Natural killer cell treated with Interleukin-12 subunit alpha and Interleukin-12 subunit beta and Interleukin-15 and Interleukin-18, amount 100 ng/mL, for 72 hours (primary cell): Measurements from ENCODE around the gene JAKMIP1. TPM values are rescaled to one million over a fixed set of nuclear protein-coding genes. Genes with fewer than 3 reads are reported as not detected.
"Not testable (repeated sequence)": the region's sequence is repeated elsewhere in the genome, so short reads cannot be mapped to it uniquely, and the experiment has no call there.

Experiments
- ATAC-seq, 2 donors: fragments of 150-1000 bp; cut with Tn5 transposase in 1 of 2; sonication (Bioruptor Pico), chemical (Tn5 transposase) in 1 of 2; 2 replicates each; pipeline ENCODE4 v1.10.0; 2021
- DNase-seq: peaks from one replicate; pipeline ENCODE4 v3.0.0; 2022; ENCODE audit warnings: low spot score
- H3K27ac Mint-ChIP-seq, 2 donors: 1 replicate in 1 of 2; 2 replicates in 1 of 2; pipeline ENCODE4 v1.8.0; 2022; ENCODE audit warnings: mixed read lengths in 2 of 2, mild to moderate bottlenecking in 1 of 2, moderate library complexity in 1 of 2
- H3K27me3 Mint-ChIP-seq, 2 donors: 1 replicate in 1 of 2; 2 replicates in 1 of 2; pipeline ENCODE4 v1.8.0; 2022; ENCODE audit warnings: mixed read lengths in 2 of 2
- H3K36me3 Mint-ChIP-seq: one replicate; pipeline ENCODE4 v1.8.0; 2022; ENCODE audit warnings: mixed read lengths
- H3K4me1 Mint-ChIP-seq, 2 donors: 1 replicate in 1 of 2; 2 replicates in 1 of 2; pipeline ENCODE4 v1.8.0; 2022; ENCODE audit warnings: low read depth in 2 of 2, mixed read lengths in 2 of 2, mild to moderate bottlenecking in 1 of 2
- H3K4me3 Mint-ChIP-seq: one replicate; pipeline ENCODE4 v1.8.0; 2022; ENCODE audit warnings: mixed read lengths
- H3K9me3 Mint-ChIP-seq: 2 replicates; pipeline ENCODE4 v1.8.0; 2022; ENCODE audit warnings: mixed read lengths
- total RNA-seq, 2 donors: library from RNA; stranded (reverse); gene quantifications; one replicate each; pipeline ENCODE4 v1.2.3, GENCODE V29; 2022

Gene JAKMIP1
- total RNA-seq, 2 donors from 2014 or later: 16.3 to 66.7 TPM

DNA sequence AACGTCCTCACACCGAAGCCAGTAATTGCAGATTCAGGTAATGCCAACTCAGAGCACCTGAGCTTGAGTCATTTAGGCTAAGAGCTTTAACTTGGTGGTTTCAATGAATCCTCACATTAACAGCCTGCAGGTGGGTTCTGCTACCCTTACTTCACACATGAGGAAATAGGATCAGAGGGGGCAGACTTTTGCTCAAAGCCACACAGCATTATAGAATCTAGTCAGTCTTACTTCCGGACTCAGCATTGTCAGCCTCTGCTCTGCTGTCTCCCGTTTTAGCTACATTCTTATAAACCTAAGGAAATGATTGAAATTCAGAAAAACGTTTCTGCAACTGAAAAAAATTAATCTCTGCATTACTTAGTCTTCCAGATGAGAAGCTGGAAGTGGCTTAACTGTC lies 188.1 kb downstream of the JAKMIP1 start:
- no peak overlapping the region for H3K27ac Mint-ChIP-seq
- peaks cover 0 to 4% of the 10 kb centered on the region in 2 donors for H3K4me1 Mint-ChIP-seq
- DNase-seq: no peak

DNA sequence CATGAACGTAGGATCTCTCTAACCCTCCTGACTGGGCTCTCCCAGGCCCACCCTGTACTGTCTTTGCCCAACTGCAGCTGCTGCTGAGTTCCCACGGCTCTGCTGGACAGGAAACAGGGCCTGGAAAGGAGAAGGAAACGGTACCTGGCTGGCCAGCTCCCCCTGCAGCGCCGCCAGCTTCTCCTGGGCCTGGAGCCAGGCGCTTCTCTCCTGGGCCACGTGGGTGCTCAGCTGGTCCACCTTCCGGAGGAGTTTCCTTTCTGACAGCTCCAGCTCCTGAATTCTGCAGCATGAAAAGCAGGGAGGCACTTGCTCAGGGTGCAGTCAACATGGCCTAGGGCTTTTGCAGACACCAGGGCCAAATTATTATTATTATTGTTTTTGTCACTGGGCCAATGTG lies 188.7 kb downstream of the JAKMIP1 start:
- no peak overlapping the region for H3K27ac Mint-ChIP-seq
- no peak for DNase-seq
- H3K27me3 Mint-ChIP-seq: peaks cover 18 to 28% of the 10 kb centered on the region in 2 donors
- no peak overlapping the region for H3K4me3 Mint-ChIP-seq
- H3K4me1 Mint-ChIP-seq: peaks cover 0 to 4% of the 10 kb centered on the region in 2 donors
- H3K36me3 Mint-ChIP-seq: no peaks in the 10 kb centered on the region
- no peaks in the 10 kb centered on the region for H3K9me3 Mint-ChIP-seq
- ATAC-seq: no peak

More for the DNA sequence above, 188.1 kb downstream of the JAKMIP1 start:
- H3K4me3 Mint-ChIP-seq: no peak overlapping the region
- no peak for ATAC-seq
- peaks cover 13 to 25% of the 10 kb centered on the region in 2 donors for H3K27me3 Mint-ChIP-seq
- no peaks in the 10 kb centered on the region for H3K9me3 Mint-ChIP-seq
- H3K36me3 Mint-ChIP-seq: no peaks in the 10 kb centered on the region

- Mint-ChIP-seq H3K27me3 (peaks cover 19 to 30% of the 10 kb centered on the region in 2 donors), H3K36me3 (no peaks in the 10 kb centered on the region), H3K4me3 (no peak overlapping the region), H3K9me3 (no peaks in the 10 kb centered on the region), H3K27ac (no peak overlapping the region), H3K4me1 (peaks cover 0 to 4% of the 10 kb centered on the region in 2 donors)
- peak; percentile 54 for DNase-seq
- ATAC-seq: no peak
Measured at GRCh38 chr4:6011271-6011671, 189.1 kb downstream of the JAKMIP1 start.

GRCh38 chr4:6010789-6011188 lies 189.6 kb downstream of the JAKMIP1 start:
- peaks cover 0 to 4% of the 10 kb centered on the region in 2 donors for H3K4me1 Mint-ChIP-seq
- no peaks in the 10 kb centered on the region for H3K9me3 Mint-ChIP-seq

GRCh38 chr4:6009452-6009851 lies 190.9 kb downstream of the JAKMIP1 start:
- Mint-ChIP-seq H3K4me1 (peaks cover 0 to 4% of the 10 kb centered on the region in 2 donors), H3K4me3 (no peak overlapping the region), H3K36me3 (no peaks in the 10 kb centered on the region), H3K27me3 (peaks cover 19 to 30% of the 10 kb centered on the region in 2 donors), H3K9me3 (no peaks in the 10 kb centered on the region), H3K27ac (no peak overlapping the region)
- ATAC-seq (no peak), DNase-seq (no peak)

More at GRCh38 chr4:6010789-6011188, 189.6 kb downstream of the JAKMIP1 start:
- H3K27me3 Mint-ChIP-seq: peaks cover 19 to 30% of the 10 kb centered on the region in 2 donors
- DNase-seq: peak; percentile 1
- no peaks in the 10 kb centered on the region for H3K36me3 Mint-ChIP-seq
- no peak for ATAC-seq
- H3K4me3 Mint-ChIP-seq: no peak overlapping the region
- H3K27ac Mint-ChIP-seq: no peak overlapping the region

DNA sequence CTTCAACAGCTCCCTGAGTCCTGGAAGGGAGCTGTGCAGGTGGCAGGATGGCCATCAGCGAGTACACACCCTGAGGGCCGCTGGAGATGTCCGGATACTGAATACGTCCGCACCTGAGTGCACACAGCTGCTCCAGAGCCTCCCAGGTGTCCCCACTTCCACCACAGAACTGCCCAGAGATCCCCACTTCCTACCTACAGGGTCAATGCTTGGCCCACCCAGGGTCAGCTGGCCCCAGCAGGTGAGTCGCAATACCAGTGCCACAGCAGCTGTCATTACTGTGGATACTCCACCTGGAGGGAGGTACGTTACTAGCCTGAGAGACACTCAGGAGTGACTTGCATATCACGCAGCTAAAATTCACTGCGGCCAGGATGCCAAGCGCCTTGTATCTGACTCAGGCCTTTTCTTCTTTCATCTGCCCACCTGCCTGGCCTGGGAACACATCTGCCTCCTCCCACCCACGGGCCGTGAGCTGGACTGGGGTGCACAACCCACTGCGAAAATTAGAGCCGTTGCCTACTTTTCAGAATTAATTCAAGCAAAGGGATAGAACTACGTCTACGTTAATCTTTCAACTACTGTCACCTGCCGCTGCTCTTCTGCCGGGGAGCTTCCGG lies 191.5 kb downstream of the JAKMIP1 start:
- ATAC-seq: peak in 1 of 2 donors; percentile 17
- H3K27ac Mint-ChIP-seq: no peak overlapping the region
- no peaks in the 10 kb centered on the region for H3K36me3 Mint-ChIP-seq
- H3K4me1 Mint-ChIP-seq: peaks cover 0 to 4% of the 10 kb centered on the region in 2 donors
- H3K9me3 Mint-ChIP-seq: no peaks in the 10 kb centered on the region
- peaks cover 19 to 30% of the 10 kb centered on the region in 2 donors for H3K27me3 Mint-ChIP-seq
- no peak overlapping the region for H3K4me3 Mint-ChIP-seq
- peak; percentile 25 for DNase-seq

DNA sequence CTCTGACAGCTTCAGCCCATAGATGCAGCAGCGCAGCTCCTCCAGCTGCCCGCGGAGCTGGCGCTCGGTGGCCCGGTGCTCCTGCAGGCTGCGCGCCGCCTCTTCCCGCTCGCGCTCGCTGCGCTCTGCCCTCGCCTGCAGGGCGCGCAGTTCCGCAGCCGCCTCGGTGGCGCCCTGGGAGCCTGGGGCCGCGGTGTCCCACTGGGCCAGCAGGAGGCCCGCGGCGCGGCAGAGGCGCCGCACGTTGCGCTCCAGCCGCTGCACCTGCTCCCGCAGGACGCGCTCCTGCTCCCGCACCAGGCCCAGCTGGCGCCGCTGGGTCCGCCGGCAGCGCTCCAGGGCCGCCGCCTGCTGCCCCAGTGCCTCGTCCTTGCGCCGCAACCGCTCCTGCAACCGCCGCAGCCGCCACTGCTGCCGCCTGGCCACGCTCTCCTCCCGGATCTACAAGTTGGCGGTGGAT lies 192.2 kb downstream of the JAKMIP1 start:
- Mint-ChIP-seq H3K9me3 (no peaks in the 10 kb centered on the region), H3K4me1 (peaks cover 0 to 4% of the 10 kb centered on the region in 2 donors), H3K4me3 (no peak overlapping the region), H3K36me3 (no peaks in the 10 kb centered on the region), H3K27me3 (peaks cover 19 to 30% of the 10 kb centered on the region in 2 donors), H3K27ac (no peak overlapping the region)
- peak in 1 of 2 donors; percentile 39 for ATAC-seq
- peak; percentile 18 for DNase-seq

- DNase-seq: no peak
- Mint-ChIP-seq H3K4me3 (no peak overlapping the region), H3K27ac (no peak overlapping the region), H3K9me3 (no peaks in the 10 kb centered on the region), H3K36me3 (no peaks in the 10 kb centered on the region), H3K27me3 (peaks cover 18 to 19% of the 10 kb centered on the region in 2 donors), H3K4me1 (no peaks in the 10 kb centered on the region)
- ATAC-seq: no peak
Measured at GRCh38 chr4:6005175-6005574, 195.2 kb downstream of the JAKMIP1 start.

DNA sequence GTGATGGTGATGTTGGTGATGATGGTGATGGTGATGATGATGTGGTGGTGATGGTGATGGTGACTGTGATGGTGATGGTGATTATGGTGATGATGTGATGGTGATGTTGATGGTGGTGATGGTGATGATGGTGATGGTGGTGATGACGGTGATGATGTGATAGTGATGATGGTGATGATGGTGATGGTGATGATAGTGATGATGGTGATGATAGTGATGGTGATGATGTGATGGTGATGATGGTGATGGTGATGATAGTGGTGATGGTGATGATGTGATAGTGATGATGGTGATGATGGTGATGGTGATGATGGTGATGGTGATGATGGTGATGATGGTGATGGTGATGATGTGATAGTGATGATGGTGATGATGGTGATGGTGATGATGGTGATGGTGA lies 196.9 kb downstream of the JAKMIP1 start:
- not testable (repeated sequence) for H3K9me3 Mint-ChIP-seq, ATAC-seq, H3K4me1 Mint-ChIP-seq, H3K36me3 Mint-ChIP-seq, H3K27ac Mint-ChIP-seq, H3K4me3 Mint-ChIP-seq, DNase-seq
- peaks cover 11 to 16% of the 10 kb centered on the region in 2 donors for H3K27me3 Mint-ChIP-seq

DNA sequence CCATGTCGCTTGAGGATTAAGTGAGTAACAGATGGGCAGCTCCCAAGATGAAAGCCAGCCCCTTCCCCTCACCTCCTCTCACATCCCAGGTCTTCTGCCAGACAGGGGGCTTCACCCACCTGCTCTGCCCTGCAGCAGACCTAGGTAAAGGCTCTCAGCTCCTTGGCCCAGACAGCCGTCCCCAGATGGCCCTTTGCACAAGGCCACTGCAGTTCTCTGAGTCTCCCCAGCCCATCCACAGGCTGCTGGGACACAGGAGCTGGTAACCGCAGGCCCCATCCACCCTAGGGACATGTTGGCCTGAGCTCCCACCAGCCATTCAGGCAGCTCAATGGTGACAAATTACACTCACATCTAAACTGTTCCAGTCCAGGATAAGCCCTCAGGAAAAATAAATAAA lies 197.4 kb downstream of the JAKMIP1 start:
- ATAC-seq: no peak
- Mint-ChIP-seq H3K27me3 (peaks cover 11 to 14% of the 10 kb centered on the region in 2 donors), H3K4me3 (no peak overlapping the region), H3K27ac (no peak overlapping the region), H3K4me1 (no peaks in the 10 kb centered on the region), H3K36me3 (no peaks in the 10 kb centered on the region), H3K9me3 (no peaks in the 10 kb centered on the region)
- DNase-seq: no peak

GRCh38 chr4:6002492-6002833 lies 197.9 kb downstream of the JAKMIP1 start:
- H3K27ac Mint-ChIP-seq: no peak overlapping the region
- DNase-seq (peak; percentile 15), ATAC-seq (no peak)
- no peaks in the 10 kb centered on the region for H3K9me3 Mint-ChIP-seq
- no peak overlapping the region for H3K4me3 Mint-ChIP-seq
- peaks cover 9 to 12% of the 10 kb centered on the region in 2 donors for H3K27me3 Mint-ChIP-seq
- no peaks in the 10 kb centered on the region for H3K36me3 Mint-ChIP-seq
- no peaks in the 10 kb centered on the region for H3K4me1 Mint-ChIP-seq

DNA sequence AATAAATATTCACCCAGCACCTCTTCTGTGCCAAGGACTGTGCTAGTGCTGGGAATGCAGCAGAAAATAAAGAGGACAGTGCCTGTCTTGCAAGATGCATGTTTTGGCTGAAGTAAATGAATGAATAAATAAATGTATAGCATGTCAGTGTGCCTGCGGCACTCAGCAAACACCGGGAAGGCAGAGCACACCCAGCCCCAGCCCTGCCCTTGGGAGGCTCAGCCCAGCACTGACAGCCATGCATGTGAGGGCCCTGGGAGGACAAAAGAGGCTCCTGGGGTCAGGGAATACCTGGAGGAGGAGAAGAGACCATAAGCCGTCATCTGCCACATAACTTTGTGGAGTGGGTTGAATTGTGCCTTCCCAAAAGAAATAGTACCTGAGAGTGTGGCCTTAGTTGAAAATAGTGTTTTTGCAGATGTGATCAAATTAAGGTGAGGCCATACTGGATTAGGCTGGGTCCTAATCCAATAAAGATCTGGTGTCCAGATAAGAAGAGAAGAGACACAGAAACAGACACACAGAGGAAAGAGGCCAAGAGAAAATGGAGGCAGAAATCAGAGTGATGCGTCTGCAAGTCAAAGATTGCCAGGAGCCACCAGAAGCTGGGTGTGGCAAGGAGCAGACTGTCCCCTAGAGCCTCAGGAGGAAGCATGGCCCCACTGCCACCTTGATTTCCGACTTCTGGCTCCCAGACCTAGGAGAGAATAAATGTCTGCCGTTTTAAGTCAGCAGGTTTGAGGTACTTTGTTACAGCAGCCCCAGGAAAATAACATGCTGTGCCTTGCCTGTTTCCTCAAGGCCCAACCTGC lies 198.5 kb downstream of the JAKMIP1 start:
- no peak for ATAC-seq
- peaks cover 3 to 9% of the 10 kb centered on the region in 2 donors for H3K27me3 Mint-ChIP-seq
- no peak overlapping the region for H3K27ac Mint-ChIP-seq
- peaks cover 0 to 2% of the 10 kb centered on the region in 2 donors for H3K4me1 Mint-ChIP-seq
- no peaks in the 10 kb centered on the region for H3K9me3 Mint-ChIP-seq
- peak; percentile 23 for DNase-seq
- no peaks in the 10 kb centered on the region for H3K36me3 Mint-ChIP-seq
- H3K4me3 Mint-ChIP-seq: no peak overlapping the region

GRCh38 chr4:5999830-6000365 lies 200.5 kb downstream of the JAKMIP1 start:
- no peaks in the 10 kb centered on the region for H3K36me3 Mint-ChIP-seq
- peaks cover 6 to 14% of the 10 kb centered on the region in 2 donors for H3K4me1 Mint-ChIP-seq
- DNase-seq (peak; percentile 23), ATAC-seq (no peak)
- H3K27ac Mint-ChIP-seq: no peak overlapping the region
- H3K4me3 Mint-ChIP-seq: no peak overlapping the region
- no peaks in the 10 kb centered on the region for H3K9me3 Mint-ChIP-seq
- H3K27me3 Mint-ChIP-seq: peaks cover 0 to 5% of the 10 kb centered on the region in 2 donors

GRCh38 chr4:5999356-5999755 lies 201.0 kb downstream of the JAKMIP1 start:
- ATAC-seq: no peak
- no peak overlapping the region for H3K4me3 Mint-ChIP-seq
- H3K36me3 Mint-ChIP-seq: no peaks in the 10 kb centered on the region
- peaks cover 6 to 14% of the 10 kb centered on the region in 2 donors for H3K4me1 Mint-ChIP-seq
- no peaks in the 10 kb centered on the region for H3K9me3 Mint-ChIP-seq
- H3K27ac Mint-ChIP-seq: no peak overlapping the region
- no peak for DNase-seq
- H3K27me3 Mint-ChIP-seq: peaks cover 0 to 5% of the 10 kb centered on the region in 2 donors
